Endodermal cell (in vitro differentiated cells): ENCODE measurements around the gene DGLUCY. TPM values are rescaled to one million over a fixed set of nuclear protein-coding genes. Genes with fewer than 3 reads are reported as not detected.
"Not testable (repeated sequence)": the region's sequence is repeated elsewhere in the genome, so short reads cannot be mapped to it uniquely, and the experiment has no call there.

ENCODE experiments used
- DNase-seq: peaks from one replicate; pipeline ENCODE4 v3.0.0-alpha.2; 2017
- H3K27ac ChIP-seq: 2 replicates; pipeline ENCODE4 v1.5.1; 2013; ENCODE audit warnings: mild to moderate bottlenecking, low read depth, low read length, moderate library complexity
- H3K27me3 ChIP-seq: 2 replicates; pipeline ENCODE4 v1.6.1; 2013; ENCODE audit warnings: mild to moderate bottlenecking, low read length, moderate library complexity; ENCODE audit not compliant: insufficient read depth, control insufficient read depth, poor library complexity, severe bottlenecking
- H3K36me3 ChIP-seq: 2 replicates; pipeline ENCODE4 v1.7.0; 2013; ENCODE audit warnings: mild to moderate bottlenecking, low read length, moderate library complexity; ENCODE audit not compliant: control insufficient read depth, insufficient read depth
- H3K4me1 ChIP-seq: one replicate; pipeline ENCODE4 v1.7.0; 2013; ENCODE audit warnings: low read length; ENCODE audit not compliant: control insufficient read depth, insufficient read depth
- H3K4me3 ChIP-seq: 2 replicates; pipeline ENCODE4 v1.5.1; 2013; ENCODE audit warnings: mild to moderate bottlenecking, low read length, moderate library complexity
- H3K9ac ChIP-seq: 2 replicates; pipeline ENCODE4 v1.6.1; 2013; ENCODE audit warnings: mild to moderate bottlenecking, low read length, moderate library complexity; ENCODE audit not compliant: poor library complexity, severe bottlenecking; ENCODE audit errors: extremely low read depth
- H3K9me3 ChIP-seq: 2 replicates; pipeline ENCODE4 v1.6.1; 2013; ENCODE audit warnings: mild to moderate bottlenecking, low read length, moderate library complexity; ENCODE audit not compliant: control insufficient read depth
- H3K27ac Mint-ChIP-seq: 2 replicates; pipeline ENCODE4 v1.8.0; 2020; ENCODE audit warnings: mixed read lengths
- H3K27me3 Mint-ChIP-seq: 2 replicates; pipeline ENCODE4 v1.8.0; 2021; ENCODE audit warnings: mild to moderate bottlenecking, mixed read lengths; ENCODE audit not compliant: insufficient read depth
- H3K36me3 Mint-ChIP-seq: 2 replicates; pipeline ENCODE4 v1.8.0; 2020; ENCODE audit warnings: low read depth, mixed read lengths
- H3K4me1 Mint-ChIP-seq: 2 replicates; pipeline ENCODE4 v1.8.0; 2020; ENCODE audit warnings: mixed read lengths
- H3K4me3 Mint-ChIP-seq: 2 replicates; pipeline ENCODE4 v1.8.0; 2020; ENCODE audit warnings: mild to moderate bottlenecking, moderate library complexity, mixed read lengths
- H3K9me3 Mint-ChIP-seq: 2 replicates; pipeline ENCODE4 v1.8.0; 2020; ENCODE audit warnings: mild to moderate bottlenecking, mixed read lengths
- CTCF ChIP-seq: fragments of 200-600 bp; sonication (generic); conservative IDR thresholded peaks from 2 replicates; pipeline ENCODE4 v1.5.0; 2021; ENCODE audit warnings: antibody characterized with exemption, mild to moderate bottlenecking
- WGBS, 2 experiments: methylation state at CpG; one replicate each; pipeline versions ENCODE4 v1.1.5 to v1.1.7; 2013; ENCODE audit warnings: missing lambda C conversion rate in 2 of 2, mixed read lengths in 1 of 2; ENCODE audit not compliant: insufficient coverage in 1 of 2, insufficient read length in 1 of 2; 5-methylcytosine and 5-hydroxymethylcytosine counted together
- total RNA-seq, 2 donors: library from RNA; stranded (reverse); fragmentation: NEBNext Ultra II Directional in 1 of 2; extraction: Animal tissue kit (Norgen Biotek cat#: 25700) in 1 of 2; gene quantifications; 2 replicates in 1 of 2; 3 replicates in 1 of 2; pipeline ENCODE4 v1.2.1, GENCODE V29; 2021

Gene DGLUCY
- total RNA-seq, 2 donors from 2014 or later, result 26.7 to 33.9 TPM

GRCh38 chr14:91094772-91095171 lies 19.1 kb upstream of the DGLUCY start:
- Histone ChIP-seq H3K9ac (no peak overlapping the region), H3K4me1 (no peaks in the 10 kb centered on the region), H3K36me3 (no peaks in the 10 kb centered on the region), H3K27me3 (no peaks in the 10 kb centered on the region), H3K27ac (no peak overlapping the region), H3K9me3 (no peaks in the 10 kb centered on the region), H3K4me3 (no peak overlapping the region)
- 80 to 93% methylated on average over 1 to 4 of the region's 4 CpGs for WGBS, 2 experiments
- Mint-ChIP-seq H3K9me3 (no peaks in the 10 kb centered on the region), H3K27ac (no peak overlapping the region), H3K4me3 (no peak overlapping the region), H3K27me3 (no peaks in the 10 kb centered on the region), H3K4me1 (no peaks in the 10 kb centered on the region), H3K36me3 (no peaks in the 10 kb centered on the region)
- no peak for DNase-seq
- no peak for TF ChIP-seq CTCF

- Histone ChIP-seq H3K9ac (no peak overlapping the region), H3K27ac (no peak overlapping the region), H3K27me3 (no peaks in the 10 kb centered on the region), H3K36me3 (no peaks in the 10 kb centered on the region), H3K4me3 (no peak overlapping the region), H3K4me1 (no peaks in the 10 kb centered on the region), H3K9me3 (no peaks in the 10 kb centered on the region)
- DNase-seq, result no peak
- TF ChIP-seq CTCF, result no peak
- H3K27ac Mint-ChIP-seq, result no peak overlapping the region
- H3K4me3 Mint-ChIP-seq, result no peak overlapping the region
- no peaks in the 10 kb centered on the region for H3K9me3 Mint-ChIP-seq
- H3K27me3 Mint-ChIP-seq, result no peaks in the 10 kb centered on the region
- no peaks in the 10 kb centered on the region for H3K36me3 Mint-ChIP-seq
- WGBS, 2 experiments, result 87 to 100% methylated on average over 2 to 8 of the region's 8 CpGs
- no peaks in the 10 kb centered on the region for H3K4me1 Mint-ChIP-seq
Measured at GRCh38 chr14:91095178-91095577, 18.7 kb upstream of the DGLUCY start.

GRCh38 chr14:91097657-91098056 lies 16.2 kb upstream of the DGLUCY start:
- not testable (repeated sequence) for H3K36me3 Mint-ChIP-seq, H3K4me1 Mint-ChIP-seq, DNase-seq, H3K27ac Mint-ChIP-seq, H3K27me3 Mint-ChIP-seq, H3K36me3 ChIP-seq, H3K27ac ChIP-seq, H3K9ac ChIP-seq, H3K4me3 ChIP-seq, H3K27me3 ChIP-seq, H3K4me3 Mint-ChIP-seq, H3K9me3 ChIP-seq, H3K9me3 Mint-ChIP-seq, H3K4me1 ChIP-seq
- 96% methylated on average over 5 of the region's 5 CpGs; no CpG with 5 or more reads in 1 of the 2 experiments for WGBS, 2 experiments

GRCh38 chr14:91098591-91098990 lies 15.3 kb upstream of the DGLUCY start:
- H3K9ac ChIP-seq, result no peak overlapping the region
- Mint-ChIP-seq H3K4me3 (no peak overlapping the region), H3K27ac (no peak overlapping the region), H3K27me3 (no peaks in the 10 kb centered on the region), H3K4me1 (no peaks in the 10 kb centered on the region), H3K36me3 (no peaks in the 10 kb centered on the region), H3K9me3 (no peaks in the 10 kb centered on the region)
- H3K27ac ChIP-seq, result no peak overlapping the region
- TF ChIP-seq CTCF, result no peak
- H3K36me3 ChIP-seq, result no peaks in the 10 kb centered on the region
- H3K4me1 ChIP-seq, result no peaks in the 10 kb centered on the region
- H3K9me3 ChIP-seq, result no peaks in the 10 kb centered on the region
- no peaks in the 10 kb centered on the region for H3K27me3 ChIP-seq
- no peak for DNase-seq
- 94 to 96% methylated on average over 3 of the region's 3 CpGs for WGBS, 2 experiments
- no peak overlapping the region for H3K4me3 ChIP-seq
